SKM-1 treated with dmso at 0.1 percent for 144 hours (cell line): ENCODE results near the gene JAM3.
"Not testable (repeated sequence)": the region's sequence is repeated elsewhere in the genome, so short reads cannot be mapped to it uniquely, and the experiment has no call there.

Source experiments
- DNase-seq: peaks from one replicate; lab custom pipeline; 2025; ENCODE audit not compliant: unreplicated experiment; lab: John Stamatoyannopoulos, UW

Gene JAM3

DNA sequence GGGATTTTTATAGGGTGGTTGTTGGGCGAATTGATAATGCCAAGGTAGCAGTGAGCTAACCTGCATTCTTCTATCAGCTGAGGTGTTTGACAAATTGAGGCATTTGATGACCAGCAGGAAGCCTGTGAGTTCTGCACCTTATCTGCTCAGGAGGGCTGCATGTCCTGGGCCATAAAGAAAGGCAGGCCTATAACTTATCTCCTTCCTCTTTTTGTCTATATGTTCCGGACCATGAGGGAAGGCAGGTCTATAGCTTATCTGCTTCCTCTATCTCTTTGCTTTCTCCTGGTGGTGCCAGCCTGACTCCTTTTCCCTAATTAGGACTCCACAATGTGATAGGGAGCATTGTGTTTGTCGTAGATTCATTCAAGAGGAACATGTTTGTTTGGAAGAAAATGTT lies 8.6 kb upstream of the JAM3 start:
- DNase-seq = peak; percentile 43

GRCh38 chr11:134062265-134063123 lies 6.4 kb upstream of the JAM3 start:
- no peak for DNase-seq

DNA sequence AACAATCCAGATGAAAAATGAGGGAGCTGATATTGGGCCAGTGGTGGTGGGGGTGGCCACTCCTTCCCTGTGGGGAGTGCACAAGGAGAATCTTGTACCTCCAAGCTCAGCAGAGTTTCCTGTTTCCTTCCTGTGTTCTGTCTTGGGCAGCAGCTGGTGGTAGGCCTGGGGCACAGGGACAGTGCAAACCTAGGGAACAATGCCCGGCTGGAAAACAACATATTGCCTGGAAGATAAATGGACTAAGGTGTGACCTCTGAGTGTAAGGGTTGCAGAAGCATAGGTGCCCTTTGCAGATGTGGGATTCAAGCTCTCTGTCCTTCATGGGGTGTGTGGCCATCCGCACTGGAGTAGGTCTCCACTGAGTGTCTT lies 5.8 kb upstream of the JAM3 start:
- no peak for DNase-seq

DNA sequence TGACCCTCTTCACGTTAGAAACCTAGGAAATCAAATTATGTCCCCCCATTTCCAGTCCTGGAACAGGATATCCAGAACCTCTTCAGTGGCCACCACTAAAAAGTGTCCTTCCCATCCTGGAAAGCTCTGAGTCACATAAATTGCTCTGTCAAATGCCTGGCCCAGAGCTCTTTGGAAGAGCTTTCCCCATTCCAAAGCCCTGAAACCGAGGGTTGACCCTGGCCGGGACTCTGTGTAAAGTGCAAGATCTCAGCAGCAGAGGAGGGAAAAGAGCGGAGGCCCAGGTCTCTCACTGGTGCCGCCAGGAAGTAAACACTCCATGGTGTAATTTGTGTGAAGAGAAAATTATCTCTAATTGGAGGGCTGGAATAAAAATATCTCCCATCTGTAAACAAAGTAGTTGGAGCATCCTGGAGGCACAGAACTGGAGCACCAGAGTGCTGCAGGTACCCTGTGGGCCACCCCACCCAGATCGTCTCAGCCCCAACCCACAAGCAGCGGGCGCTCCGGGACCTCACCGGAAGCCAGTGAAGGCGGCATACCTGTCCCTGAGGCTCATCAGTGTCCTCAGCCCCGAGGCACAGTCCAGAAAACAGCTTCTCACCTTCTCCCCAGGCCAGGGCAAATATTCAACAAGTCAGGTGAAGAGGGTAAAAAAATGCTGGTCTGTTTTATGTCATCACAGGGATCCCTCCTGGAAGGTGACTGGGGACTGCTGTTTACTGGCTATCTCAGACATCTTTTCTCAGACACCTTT lies 4.7 kb upstream of the JAM3 start:
- no peak for DNase-seq

DNA sequence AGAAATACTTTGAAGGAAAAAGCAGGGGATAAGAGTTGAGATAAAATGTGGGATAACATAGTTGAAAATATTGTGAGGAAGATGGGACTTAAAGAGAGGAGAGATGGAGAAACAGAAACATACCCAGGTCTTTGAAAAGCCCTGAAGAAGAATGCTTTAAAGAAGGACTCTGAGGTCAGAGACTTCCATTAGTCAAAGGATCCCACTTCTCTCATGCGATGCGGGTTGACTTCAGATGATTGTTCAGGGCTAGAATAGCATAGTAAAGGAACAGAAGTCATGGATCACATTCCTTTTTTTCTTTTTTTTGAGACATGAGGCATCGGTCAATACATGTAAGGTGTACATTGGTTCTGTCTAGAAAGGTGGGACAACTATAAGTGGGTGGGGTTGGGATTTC lies 3.5 kb upstream of the JAM3 start:
- DNase-seq = no peak

DNA sequence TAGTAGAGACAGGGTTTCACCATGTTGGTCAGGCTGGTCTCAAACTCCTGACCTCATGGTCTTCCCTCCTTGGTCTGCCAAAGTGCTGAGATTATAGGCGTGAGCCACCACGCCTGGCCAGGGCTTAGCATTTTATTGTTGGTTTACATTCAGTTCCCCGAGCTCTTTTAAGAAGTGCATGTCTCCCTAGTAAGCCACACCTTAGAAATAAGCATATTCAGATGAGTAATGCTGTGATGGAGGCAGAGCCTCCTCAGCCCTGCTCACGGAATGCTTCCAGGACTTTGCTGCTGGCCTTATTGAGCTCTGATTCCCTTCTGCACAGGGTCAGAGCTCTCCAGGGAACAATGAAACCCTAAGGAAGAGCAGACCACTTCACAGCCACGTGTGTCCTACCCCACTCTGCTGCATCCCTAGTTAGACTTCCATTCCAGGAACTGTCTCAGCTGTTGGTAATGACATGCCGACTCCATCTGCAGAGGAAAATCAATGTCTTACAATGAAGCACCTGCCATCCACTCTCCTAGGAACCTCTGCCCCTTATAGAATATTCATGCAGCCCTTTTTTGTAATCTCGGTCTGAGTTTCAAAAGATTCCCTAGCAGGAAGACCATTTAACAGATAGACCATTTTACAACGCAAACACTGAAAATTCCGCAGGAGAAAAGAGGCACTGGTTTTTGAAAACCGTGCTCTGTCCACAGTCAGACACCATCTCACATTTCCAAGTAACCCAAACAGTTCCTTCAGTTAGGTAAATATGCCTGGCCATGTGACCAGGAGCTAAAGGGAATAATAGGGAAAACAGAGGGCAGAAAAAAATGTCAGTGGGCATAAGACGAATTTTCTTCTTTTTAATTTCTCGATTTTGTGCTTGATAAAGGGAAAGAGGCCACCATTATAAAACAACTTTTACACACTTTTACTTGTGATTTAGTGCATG lies 1.7 kb upstream of the JAM3 start:
- no peak for DNase-seq

- DNase-seq = no peak
Observed at GRCh38 chr11:134069426-134070341, 812 bp downstream of the JAM3 start.

GRCh38 chr11:134070342-134070845 lies 1.5 kb downstream of the JAM3 start:
- no peak for DNase-seq

DNA sequence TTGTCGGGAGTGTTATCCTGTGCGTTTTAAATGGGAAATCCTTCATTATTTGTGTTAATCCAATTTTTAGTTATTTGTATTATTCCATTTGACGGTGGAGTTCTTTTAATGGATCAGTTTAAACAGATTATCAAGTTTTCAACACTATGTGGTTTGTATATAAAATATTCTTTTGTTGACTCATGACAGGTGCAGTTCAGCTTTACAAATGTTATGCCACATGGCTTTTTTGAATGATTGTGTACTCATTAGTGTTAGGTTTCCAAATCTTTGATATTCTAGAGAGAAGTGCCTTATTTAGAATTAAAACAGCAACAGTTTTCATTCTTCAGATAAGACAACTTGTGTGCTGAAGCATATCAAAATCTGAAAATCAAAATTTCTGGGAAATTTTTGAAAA lies 2.4 kb downstream of the JAM3 start:
- no peak for DNase-seq

DNA sequence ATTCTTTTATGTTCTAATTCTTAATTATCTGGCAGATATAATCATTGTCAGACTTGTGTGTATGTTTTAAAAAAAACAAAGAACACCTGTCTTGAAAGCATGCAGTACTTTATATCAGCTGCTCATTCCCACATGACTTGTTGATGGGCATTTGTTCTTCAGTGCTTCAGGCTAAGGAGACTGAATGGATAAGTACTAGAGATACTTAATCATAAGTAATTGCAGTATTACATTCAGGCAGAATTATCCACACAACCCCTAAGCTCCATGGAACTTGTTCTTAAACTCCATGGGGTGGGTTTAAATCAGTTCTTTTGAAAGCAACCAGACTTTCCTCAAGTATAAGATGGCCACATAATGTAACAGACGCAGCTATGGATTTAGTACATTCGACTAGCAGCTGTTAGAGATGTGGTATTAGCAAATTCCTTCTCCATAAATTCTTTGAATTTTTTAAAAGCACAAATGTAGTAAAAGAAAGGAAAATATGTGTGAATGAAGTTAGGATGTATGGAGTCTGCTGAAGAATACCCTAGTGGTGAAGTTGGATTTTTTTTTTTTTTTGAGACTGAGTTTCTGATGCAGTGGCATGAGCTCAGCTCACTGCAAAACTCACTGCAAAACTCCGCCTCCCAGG lies 3.0 kb downstream of the JAM3 start:
- DNase-seq = no peak

- DNase-seq = no peak
Observed at GRCh38 chr11:134072844-134073243, 4.0 kb downstream of the JAM3 start.

GRCh38 chr11:134074346-134074745 lies 5.5 kb downstream of the JAM3 start:
- DNase-seq = no peak

- no peak for DNase-seq
Observed at GRCh38 chr11:134074766-134075165, 5.9 kb downstream of the JAM3 start.

- DNase-seq = no peak
Observed at GRCh38 chr11:134079317-134079716, 10.4 kb downstream of the JAM3 start.

DNA sequence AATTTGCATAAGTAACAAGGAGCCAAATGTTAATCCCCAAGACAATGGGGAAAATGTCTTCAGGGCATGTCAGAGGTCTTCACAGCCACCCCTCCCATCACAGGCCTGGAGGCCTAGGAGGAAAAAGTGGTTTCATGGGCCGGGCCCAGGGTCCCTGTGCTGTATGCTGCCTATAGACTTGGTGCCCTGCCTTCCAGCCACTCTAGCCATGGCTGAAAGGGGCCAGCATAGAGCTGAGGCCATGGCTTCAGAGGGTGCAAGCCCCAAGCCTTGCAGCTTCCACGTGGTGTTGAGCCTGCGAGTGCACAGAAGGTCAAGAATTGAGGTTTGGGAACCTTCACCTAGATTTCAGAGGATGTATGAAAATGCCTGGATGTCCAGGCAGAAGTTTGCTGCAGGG lies 12.4 kb downstream of the JAM3 start:
- DNase-seq = not testable (repeated sequence)

GRCh38 chr11:134082990-134083389 lies 14.1 kb downstream of the JAM3 start:
- DNase-seq = no peak

DNA sequence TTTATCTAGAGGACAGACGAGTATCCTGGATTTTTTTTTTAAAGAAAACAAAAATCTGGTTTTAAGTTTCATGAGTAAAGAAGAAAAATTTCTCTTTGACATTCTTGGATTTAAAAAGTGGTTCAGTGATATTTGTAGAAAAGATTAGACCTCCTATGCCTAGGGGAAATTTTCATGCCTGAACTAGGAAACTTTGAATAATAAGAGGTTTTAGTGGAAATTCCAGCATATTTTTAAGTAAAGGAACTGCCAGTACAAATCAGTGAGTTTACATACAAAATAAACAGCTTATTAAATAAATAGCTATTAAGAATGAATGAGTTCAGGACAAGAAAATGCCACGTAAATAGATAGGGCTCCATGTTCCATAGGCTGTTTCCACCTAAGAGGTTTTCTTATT lies 17.5 kb downstream of the JAM3 start:
- no peak for DNase-seq

GRCh38 chr11:134092006-134092405 lies 23.1 kb downstream of the JAM3 start:
- DNase-seq = not testable (repeated sequence)

DNA sequence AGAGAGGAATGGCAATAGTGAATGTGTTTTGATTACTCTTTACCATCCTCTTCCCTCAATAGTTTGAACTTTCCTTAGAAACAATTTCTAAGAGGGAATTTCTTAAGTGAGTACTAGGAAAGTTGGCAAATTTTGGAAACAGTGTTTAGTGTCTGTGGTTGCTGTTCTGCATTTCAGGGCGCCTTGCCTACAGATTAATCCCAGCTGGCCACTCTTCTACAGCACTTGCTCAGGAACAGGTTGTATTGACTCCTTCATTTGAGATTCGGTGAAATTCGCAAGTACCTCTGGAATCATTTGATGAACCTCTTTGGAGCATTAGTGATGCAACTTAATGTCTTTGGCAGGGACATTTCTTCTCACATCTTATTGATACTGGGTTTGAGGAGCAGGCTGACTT lies 28.3 kb downstream of the JAM3 start:
- no peak for DNase-seq
